Mononuclear cell (primary cell): ENCODE data around the gene PRPF40A. TPM values are rescaled to one million over a fixed set of nuclear protein-coding genes. Genes with fewer than 3 reads are reported as not detected.
"Not testable (repeated sequence)": the region's sequence is repeated elsewhere in the genome, so short reads cannot be mapped to it uniquely, and the experiment has no call there.

Experiments used
- H3K27me3 ChIP-seq: 2 replicates; pipeline ENCODE4 v1.6.0; 2011; ENCODE audit warnings: low read length, control low read depth; ENCODE audit not compliant: insufficient read depth
- H3K4me1 ChIP-seq: 2 replicates; pipeline ENCODE4 v1.5.1; 2011; ENCODE audit warnings: mild to moderate bottlenecking, low read length, control low read depth; ENCODE audit not compliant: insufficient read depth
- H3K4me3 ChIP-seq: 2 replicates; pipeline ENCODE4 v1.5.1; 2011; ENCODE audit warnings: mild to moderate bottlenecking, low read length, moderate library complexity
- H3K9me3 ChIP-seq: 2 replicates; pipeline ENCODE4 v1.5.1; 2011; ENCODE audit warnings: low read depth, mild to moderate bottlenecking, control low read depth, low read length
- total RNA-seq: library from RNA; depleted of rRNA; stranded (reverse); fragments of >200 nt; gene quantifications from one replicate; pipeline ENCODE4 v1.2.3, GENCODE V29; 2012

PRPF40A gene
- total RNA-seq, 1 donor = 230 TPM

- Histone ChIP-seq H3K27me3 (no peaks in the 10 kb centered on the region), H3K4me1 (peaks cover 23% of the 10 kb centered on the region), H3K4me3 (no peak overlapping the region), H3K9me3 (no peaks in the 10 kb centered on the region)
Observed at GRCh38 chr2:152729844-152730243, 12.6 kb upstream of the PRPF40A start.

DNA sequence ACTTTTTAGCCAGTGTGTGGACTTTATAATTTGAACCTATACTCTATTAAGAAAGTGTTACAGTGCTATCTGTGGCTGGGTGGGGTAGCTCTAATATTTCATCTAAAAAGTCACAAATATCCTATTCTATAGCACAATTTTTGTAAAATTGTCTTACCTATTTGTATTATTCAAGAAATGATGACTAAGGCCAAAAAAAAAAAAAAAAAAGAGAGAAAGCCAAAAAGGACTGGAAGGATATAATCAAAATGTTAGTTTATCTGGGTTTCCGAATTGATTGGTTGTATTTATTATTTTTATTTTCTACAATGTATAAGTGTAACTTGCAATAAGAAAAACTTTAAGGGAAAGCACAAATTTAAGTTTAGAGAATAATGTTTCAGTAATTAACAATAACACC, 6.7 kb upstream of the PRPF40A start:
- Histone ChIP-seq H3K27me3 (no peaks in the 10 kb centered on the region), H3K4me1 (peaks cover 20% of the 10 kb centered on the region), H3K9me3 (no peaks in the 10 kb centered on the region), H3K4me3 (no peak overlapping the region)

DNA sequence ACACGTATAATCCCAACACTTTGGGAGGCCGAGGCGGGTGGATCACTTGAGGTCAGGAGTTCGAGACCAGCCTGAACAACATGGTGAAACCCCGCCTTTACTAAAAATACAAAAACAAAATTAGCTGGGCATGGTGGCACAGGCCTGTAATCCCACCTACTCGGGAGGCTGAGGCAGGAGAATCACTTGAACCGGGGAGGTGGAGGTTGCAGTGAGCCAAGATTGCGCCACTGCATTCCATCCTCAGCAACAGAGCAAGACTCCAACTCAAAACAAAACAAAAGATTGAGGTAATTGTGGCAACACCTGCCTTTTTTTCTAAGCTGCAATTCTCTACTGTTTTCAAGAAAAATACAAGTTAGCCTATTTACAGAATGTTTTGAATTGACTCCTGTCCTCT, 5.4 kb upstream of the PRPF40A start:
- H3K4me3 ChIP-seq = not testable (repeated sequence)

GRCh38 chr2:152720794-152721193, 3.5 kb upstream of the PRPF40A start:
- Histone ChIP-seq H3K4me3 (no peak overlapping the region), H3K27me3 (no peaks in the 10 kb centered on the region), H3K9me3 (no peaks in the 10 kb centered on the region)

More for the DNA sequence above, 5.4 kb upstream of the PRPF40A start:
- not testable (repeated sequence) for H3K9me3 ChIP-seq, H3K27me3 ChIP-seq
- peaks cover 21% of the 10 kb centered on the region for H3K4me1 ChIP-seq

DNA sequence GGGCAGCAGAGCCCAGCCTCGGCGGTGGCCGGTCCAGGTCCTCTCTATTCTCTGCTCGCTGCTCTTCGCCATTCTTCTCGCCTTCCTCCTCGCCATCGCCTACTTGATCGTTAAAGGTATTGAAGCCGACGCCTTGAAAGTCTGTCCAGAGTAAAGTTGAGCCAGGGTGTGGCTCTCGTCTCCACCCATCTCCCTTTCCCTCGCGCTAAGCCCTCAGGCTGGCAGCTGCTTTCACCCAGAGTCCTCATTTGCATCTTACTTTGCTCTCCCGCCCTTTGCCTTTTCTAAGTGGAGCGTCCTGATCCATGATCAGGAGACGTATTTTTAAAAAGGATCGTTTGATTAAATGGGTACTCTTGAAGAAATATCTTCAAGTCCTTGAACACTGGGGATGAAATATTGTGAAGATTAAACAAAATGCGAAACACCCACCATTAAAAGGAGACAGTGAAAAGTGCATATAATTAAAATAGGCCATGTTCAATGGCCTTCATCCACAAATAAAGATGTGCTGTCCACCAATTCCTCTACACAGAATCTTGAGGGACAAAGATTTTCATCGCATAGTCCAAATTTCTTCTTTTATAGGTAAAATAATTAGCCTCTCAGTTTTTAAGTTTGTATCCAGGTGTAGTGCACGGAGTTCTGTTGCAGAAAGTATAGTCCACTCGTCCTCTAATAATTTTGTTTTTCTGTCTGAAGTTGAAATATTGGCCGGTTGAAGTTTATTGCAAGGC, 1.8 kb upstream of the PRPF40A start:
- no peaks in the 10 kb centered on the region for H3K27me3 ChIP-seq
- no peaks in the 10 kb centered on the region for H3K9me3 ChIP-seq
- H3K4me3 ChIP-seq = peak overlapping the region; percentile 95
- H3K4me1 ChIP-seq = peaks cover 32% of the 10 kb centered on the region

More at GRCh38 chr2:152720794-152721193, 3.5 kb upstream of the PRPF40A start:
- peaks cover 26% of the 10 kb centered on the region for H3K4me1 ChIP-seq

- Histone ChIP-seq H3K4me3 (peak within 1 kb of the TSS; percentile 95), H3K27me3 (no peaks in the 10 kb centered on the region), H3K4me1 (peaks cover 32% of the 10 kb centered on the region), H3K9me3 (no peaks in the 10 kb centered on the region)
Observed at GRCh38 chr2:152718076-152718908, 1.0 kb upstream of the PRPF40A start, which contains the start of gene ARL6IP6. TSS of gene ARL6IP6 (plus strand) at chr2:152718620. CDS start at chr2:152718625, 5 bp downstream.

DNA sequence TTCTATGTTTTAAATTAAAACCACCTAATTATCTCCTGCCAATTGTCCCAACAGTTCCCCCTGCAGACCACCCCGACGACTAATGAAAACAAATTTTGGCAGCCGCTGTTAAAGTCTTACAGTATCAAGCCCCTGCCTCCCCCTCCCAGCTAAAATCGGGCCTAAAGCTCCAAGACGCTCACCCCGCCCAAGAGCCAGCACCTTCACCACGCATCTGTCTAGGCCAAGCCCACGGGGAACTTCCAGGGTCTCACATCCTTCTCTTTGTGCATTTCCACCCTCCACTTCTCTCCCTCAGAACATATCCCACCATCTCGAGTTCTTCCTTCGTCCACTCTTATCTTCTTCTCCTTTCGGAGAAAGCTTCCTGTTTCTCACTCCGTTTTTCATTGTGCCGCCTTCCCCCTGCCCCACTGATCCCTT, 445 bp downstream of the PRPF40A start:
- peaks cover 32% of the 10 kb centered on the region for H3K4me1 ChIP-seq
- no peaks in the 10 kb centered on the region for H3K27me3 ChIP-seq
- H3K4me3 ChIP-seq = peak overlapping the region; percentile 95
- no peaks in the 10 kb centered on the region for H3K9me3 ChIP-seq

DNA sequence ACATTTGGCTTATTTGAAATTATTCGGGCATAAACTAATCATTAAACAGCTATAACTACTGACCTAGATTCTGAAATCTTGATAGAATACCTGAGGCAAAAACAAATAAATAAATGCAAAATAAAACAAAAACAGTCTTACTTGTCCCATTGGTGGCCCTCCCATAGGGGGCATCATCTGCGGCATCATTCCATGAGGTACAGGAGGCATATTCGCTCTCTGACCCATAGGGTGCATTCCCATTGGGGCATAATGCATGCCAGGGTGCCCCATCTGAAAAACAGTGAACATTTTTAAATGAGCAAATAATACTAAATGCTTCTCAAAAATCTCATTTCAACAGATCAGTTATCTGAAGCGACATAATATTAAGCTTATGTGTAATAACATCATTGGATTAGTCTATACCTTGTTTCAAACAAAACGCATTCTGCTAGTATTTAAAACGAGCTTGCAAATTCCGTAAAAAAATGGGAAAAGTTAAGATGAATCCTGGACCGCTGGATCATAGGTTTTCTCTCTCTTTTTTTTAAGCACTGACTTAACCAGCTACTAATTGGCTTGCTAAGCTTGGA, 1.3 kb downstream of the PRPF40A start:
- Histone ChIP-seq H3K27me3 (no peaks in the 10 kb centered on the region), H3K4me3 (no peak overlapping the region), H3K9me3 (no peaks in the 10 kb centered on the region), H3K4me1 (peaks cover 30% of the 10 kb centered on the region)

- no peak overlapping the region for H3K4me3 ChIP-seq
- no peaks in the 10 kb centered on the region for H3K9me3 ChIP-seq
- peaks cover 24% of the 10 kb centered on the region for H3K4me1 ChIP-seq
- H3K27me3 ChIP-seq = no peaks in the 10 kb centered on the region
Observed at GRCh38 chr2:152715112-152715511, 2.1 kb downstream of the PRPF40A start.

GRCh38 chr2:152710713-152711112, 6.5 kb downstream of the PRPF40A start:
- Histone ChIP-seq H3K4me3 (no peak overlapping the region), H3K9me3 (no peaks in the 10 kb centered on the region), H3K27me3 (no peaks in the 10 kb centered on the region), H3K4me1 (peaks cover 5% of the 10 kb centered on the region)

DNA sequence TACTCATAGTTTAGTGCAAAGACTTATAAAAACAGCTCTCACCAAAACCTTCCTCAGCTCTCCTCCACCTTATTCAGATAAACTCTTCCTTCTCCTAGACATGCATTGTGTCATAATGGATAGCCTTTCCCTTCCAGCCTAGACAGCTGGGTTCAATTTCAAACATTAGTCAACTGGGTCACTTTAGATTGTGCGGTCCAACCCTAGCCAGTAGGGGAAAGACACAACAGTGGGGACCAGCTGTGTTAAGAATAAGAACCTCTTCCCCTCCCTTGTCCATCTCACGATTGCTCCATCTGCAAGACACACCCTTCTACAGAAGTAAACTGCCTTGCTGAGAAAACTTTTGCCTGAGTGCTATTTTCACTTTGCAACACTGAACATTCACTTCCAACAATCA, 8.5 kb downstream of the PRPF40A start:
- Histone ChIP-seq H3K4me1 (peaks cover 4% of the 10 kb centered on the region), H3K27me3 (no peaks in the 10 kb centered on the region), H3K4me3 (no peak overlapping the region), H3K9me3 (no peaks in the 10 kb centered on the region)

DNA sequence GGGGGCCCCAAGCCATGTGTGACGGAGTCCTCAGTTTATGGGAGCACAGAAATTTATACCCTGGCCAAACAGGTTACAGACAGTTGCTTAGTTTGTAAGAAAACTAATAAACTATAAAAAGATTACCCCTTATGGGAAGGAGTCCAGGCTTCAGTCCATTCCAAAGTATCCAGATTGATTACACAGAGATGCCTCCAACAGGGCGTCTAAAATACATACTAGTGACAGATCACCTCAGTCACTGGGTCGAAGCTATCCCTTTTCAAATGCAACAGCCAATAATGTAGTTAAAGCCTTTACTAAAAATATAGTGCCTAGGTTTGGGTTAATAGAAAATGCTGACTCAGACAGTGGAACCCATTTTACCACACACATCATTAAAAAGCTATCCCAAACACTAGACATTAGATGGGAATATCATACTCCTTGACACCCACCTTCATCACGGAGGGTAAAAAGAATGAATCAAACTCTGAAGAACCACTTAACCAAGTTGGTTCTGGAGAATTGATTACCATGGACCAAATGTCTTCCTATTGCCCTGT, 10.7 kb downstream of the PRPF40A start:
- no peak overlapping the region for H3K4me3 ChIP-seq
- no peaks in the 10 kb centered on the region for H3K9me3 ChIP-seq
- peaks cover 4% of the 10 kb centered on the region for H3K4me1 ChIP-seq
- H3K27me3 ChIP-seq = no peaks in the 10 kb centered on the region

- H3K4me1 ChIP-seq = peaks cover 4% of the 10 kb centered on the region
- no peaks in the 10 kb centered on the region for H3K9me3 ChIP-seq
- no peaks in the 10 kb centered on the region for H3K27me3 ChIP-seq
- no peak overlapping the region for H3K4me3 ChIP-seq
Observed at GRCh38 chr2:152701198-152701597, 16.1 kb downstream of the PRPF40A start.

DNA sequence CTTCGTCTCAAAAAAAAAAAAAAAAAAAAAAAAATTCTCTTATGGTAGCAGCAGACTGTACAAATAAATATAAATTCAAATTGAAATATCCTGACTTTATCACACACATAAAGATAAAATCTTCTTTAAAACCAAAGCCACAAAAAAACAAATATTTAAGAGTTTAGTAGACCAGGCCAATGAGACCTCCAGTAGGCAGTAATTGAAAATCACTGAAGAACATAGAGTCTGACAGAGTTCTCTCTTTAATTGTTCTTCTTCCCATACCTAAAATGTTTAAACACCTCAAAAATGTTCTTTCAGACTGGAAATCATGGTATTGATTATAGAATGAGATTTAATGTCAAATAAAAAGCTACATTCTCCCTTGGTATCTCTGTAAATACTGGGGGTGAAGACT, 20.8 kb downstream of the PRPF40A start:
- no peaks in the 10 kb centered on the region for H3K9me3 ChIP-seq
- H3K4me1 ChIP-seq = peaks cover 4% of the 10 kb centered on the region
- H3K4me3 ChIP-seq = no peak overlapping the region
- no peaks in the 10 kb centered on the region for H3K27me3 ChIP-seq

DNA sequence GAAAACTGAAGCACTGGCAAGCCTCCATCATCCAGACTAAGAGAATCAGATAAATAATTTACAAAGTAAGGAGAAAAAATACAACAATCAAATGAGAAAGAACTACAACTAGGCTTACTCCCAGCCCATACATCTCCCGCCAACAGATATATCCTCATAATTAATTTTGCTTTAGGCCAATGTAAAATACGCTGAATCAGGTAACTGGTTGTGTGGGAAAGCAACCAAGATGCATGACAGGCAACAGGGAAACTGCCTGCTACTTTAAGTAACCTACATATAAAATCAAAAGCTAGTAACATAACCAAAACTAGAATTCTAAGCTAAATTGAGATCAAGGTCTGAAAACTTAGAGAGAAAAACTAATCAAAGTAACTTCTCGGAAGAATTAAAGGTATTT, 21.5 kb downstream of the PRPF40A start:
- H3K27me3 ChIP-seq = no peaks in the 10 kb centered on the region
- H3K4me3 ChIP-seq = no peak overlapping the region
- peaks cover 4% of the 10 kb centered on the region for H3K4me1 ChIP-seq
- H3K9me3 ChIP-seq = no peaks in the 10 kb centered on the region
